GM18867 (cell line): ENCODE measurements around the gene FNDC1.

ENCODE experiments used
- ATAC-seq: cut with Tn5 transposase; IDR thresholded peaks from one replicate; pipeline ENCODE4 v1.9.1; 2021; ENCODE audit warnings: mild to moderate bottlenecking, moderate library complexity; ENCODE audit not compliant: unreplicated experiment

Gene FNDC1

DNA sequence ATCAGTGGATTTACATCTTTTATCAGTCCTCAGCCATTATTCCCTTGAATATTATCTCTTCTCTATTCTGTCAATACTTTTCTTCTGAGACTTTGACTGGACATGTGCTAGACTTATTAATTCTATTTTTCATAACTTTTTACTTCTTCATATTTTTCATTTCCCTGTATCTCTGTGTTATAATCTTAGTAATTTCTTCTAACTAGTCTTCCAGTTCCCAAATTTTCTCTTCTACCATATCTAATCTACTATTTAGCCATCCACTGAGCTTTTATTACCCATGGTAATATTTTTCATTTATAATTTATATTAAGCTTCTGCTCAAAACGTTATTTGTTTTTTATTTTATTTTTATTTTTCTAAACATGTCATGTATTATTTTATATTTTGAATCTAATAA, 13.1 kb upstream of the FNDC1 start:
- no peak for ATAC-seq

- no peak for ATAC-seq
These were observed 11.8 kb upstream of the FNDC1 start for GRCh38 chr6:159157431-159157830.

- ATAC-seq: no peak
These were observed 7.4 kb upstream of the FNDC1 start for GRCh38 chr6:159161839-159162238.

- no peak for ATAC-seq
These were observed 5.3 kb upstream of the FNDC1 start for GRCh38 chr6:159163901-159164370.

GRCh38 chr6:159168536-159169192, 536 bp upstream of the FNDC1 start:
- no peak for ATAC-seq

- peak; percentile 19 for ATAC-seq
These were observed 545 bp downstream of the FNDC1 start for GRCh38 chr6:159169557-159170332.

DNA sequence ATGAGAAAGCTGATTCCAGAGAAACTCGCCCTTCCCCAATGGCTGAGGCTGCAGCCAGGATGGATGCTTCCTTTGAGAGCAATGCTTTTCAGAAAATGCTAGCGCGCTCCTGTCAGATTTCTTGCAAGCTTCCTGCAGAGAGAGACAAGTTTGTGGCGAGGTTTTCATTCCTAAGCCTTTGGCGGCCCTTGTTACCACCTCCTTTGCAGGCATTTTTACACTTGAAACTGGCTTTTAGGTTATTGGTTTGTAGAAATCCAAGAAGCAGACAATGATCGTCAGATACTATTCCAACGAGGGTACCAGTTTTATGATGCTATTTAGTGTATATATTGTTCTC, 1.1 kb downstream of the FNDC1 start:
- no peak for ATAC-seq

DNA sequence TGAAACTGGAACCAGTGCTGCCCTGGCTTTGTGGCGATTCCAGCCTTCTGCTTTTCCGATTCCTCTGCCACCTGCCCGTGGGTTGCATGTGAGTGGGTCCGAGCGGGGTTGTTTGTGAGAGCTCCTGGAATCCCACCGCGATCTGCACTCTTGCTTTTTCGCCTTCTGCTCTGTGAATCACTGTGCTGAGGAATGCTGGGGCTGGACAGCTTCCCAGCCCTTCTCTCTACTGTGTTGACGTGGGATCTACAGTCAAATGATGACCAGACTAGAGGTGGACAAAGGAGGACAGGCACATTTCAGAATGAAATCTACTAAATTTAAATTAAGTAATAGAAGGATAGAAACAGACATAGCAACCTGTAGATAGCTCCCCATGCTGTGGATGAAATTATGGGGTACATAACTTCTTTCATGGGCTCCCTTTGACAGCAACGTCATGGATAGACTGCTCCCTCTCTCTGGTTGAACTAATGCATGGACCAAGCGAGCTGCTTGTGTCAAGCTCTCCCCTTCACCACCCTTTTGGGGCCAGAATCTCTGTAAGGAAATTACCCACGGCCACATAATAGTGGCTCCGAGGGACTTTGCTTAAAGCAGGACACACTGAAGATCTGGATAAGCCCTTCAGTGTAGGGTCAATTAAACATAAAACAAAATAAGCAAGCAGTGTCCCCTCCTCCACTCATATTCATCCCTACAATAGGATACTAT, 2.0 kb downstream of the FNDC1 start:
- no peak for ATAC-seq

DNA sequence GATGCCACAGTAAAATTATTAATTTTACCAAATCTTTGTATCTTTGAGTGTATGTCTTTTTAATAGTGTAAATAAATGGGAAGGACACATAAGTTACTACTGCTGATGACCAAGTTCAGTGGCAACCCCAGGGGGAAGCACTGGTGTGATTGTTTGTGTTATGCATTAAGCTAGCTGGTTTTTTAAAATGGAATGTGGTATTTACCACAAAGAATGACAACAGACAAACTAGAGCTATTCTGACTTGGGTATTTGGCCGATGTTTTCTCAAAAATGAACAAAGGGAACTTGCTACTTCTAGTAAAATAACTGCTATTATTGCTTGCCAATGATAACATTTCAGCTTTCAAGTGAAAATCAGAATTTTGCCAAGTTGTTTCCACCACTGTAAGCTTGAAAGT, 2.9 kb downstream of the FNDC1 start:
- ATAC-seq: no peak

DNA sequence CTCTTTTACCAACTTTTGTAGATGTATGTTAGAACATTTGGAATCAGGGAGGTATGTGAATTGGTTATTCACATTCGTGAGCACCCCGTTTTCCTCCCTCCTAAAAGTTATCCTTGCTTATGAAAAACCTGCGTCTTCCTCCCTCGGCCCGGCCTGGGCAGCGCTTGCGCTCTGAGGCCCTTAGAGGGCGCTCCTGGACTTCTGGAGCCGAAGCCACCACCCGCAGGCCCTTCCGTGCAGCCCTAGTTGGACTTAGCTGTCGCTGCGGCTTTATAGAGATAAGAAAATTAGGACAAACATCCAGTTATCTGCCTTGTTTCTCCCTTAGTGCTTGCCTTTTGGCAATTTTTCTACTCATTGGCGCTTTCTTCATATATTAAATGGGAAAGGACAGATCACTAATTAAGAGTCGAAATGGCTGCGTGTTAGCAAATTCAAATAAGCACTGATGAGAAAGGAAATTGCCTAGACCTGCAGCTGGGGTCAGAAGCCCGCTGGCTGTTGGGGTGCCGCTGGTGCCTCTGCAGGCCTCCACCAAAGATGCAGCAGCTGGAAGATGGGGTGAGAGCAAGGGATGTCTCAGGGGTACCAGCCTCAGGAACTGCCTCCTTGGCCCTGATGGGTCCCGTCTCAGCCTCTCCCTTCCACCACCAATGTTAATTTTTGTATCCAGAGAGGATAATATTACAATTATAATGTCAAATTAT, 5.2 kb downstream of the FNDC1 start:
- ATAC-seq: peak; percentile 90

DNA sequence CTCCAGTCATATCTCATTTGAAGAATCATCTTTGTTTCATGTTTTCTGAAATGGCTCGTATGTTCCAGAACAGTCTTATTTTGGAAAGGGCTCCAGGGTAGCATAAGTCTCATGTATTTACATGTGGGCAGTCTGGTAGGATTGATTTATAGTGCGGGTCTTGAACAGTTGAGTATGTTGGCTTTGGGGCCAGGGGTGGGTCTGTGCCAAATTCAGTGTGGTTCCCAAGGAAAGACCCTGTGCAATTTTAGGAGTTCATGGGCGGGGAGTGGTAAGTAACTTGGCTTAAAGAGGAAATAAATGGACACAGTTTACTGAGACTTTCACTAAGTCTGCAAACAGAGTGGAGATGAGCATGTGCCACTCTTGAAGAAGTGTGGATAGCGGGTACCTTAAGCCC, 7.7 kb downstream of the FNDC1 start:
- no peak for ATAC-seq

DNA sequence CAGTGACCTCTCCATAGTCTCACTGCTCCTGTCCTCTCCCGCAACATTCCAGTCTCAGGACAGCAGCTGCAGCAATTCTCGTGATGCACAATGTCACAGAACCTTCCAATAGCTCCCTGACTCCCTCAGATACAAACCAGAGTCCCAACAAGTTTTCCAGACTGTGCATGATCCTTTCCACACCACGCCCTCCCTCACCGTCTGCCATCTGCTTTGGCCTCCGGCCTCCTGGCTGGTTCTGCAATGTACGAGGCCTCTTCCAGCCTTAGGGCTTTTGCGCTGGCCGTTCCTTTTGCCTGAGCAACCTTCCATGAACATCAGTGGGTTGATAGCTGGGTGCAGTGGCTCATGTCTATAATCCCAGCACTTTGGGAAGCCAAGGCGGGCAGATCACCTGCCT, 9.6 kb downstream of the FNDC1 start:
- no peak for ATAC-seq

- no peak for ATAC-seq
These were observed 10.8 kb downstream of the FNDC1 start for GRCh38 chr6:159180001-159180400.

GRCh38 chr6:159181914-159182313, 12.7 kb downstream of the FNDC1 start:
- ATAC-seq: no peak

DNA sequence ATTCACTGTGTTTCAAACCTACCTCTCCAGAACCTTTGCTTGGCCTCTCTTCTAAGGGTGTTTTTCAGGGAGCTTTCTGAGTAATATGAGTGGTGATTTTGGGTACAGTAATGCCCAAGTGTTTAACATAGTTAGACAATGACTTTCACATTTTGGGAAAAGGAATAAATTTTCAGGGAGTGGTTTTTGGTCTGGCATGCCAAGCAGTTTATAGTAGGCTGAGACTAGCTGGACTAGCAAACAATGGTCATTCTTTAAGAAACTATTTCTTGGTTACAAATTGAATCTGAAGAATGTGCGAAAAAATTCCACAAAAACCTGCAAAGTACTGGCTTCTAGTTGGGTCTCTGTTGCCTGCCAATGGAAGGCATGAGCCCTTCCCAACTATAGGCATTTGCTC, 15.4 kb downstream of the FNDC1 start:
- no peak for ATAC-seq

DNA sequence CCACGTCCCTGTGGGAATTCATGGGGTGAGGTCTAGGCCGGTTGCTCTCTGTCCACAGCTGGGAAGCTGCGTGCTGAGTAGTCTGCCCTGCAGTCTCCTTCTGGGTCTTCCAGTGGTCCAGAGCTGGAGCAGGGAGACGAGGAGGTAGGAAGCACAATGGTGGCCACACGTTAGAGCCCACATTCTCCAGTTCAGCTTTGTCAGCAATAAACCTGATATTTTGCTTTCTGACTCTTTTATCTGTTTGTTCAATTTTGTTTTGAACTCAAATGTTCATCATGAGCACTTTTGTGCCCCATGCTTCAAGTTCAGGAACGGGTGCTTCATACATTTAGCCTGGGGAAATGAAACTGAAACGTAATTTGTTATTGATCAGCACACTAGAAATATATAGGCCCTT, 21.3 kb downstream of the FNDC1 start:
- ATAC-seq: no peak

GRCh38 chr6:159193923-159194322, 24.7 kb downstream of the FNDC1 start:
- no peak for ATAC-seq

DNA sequence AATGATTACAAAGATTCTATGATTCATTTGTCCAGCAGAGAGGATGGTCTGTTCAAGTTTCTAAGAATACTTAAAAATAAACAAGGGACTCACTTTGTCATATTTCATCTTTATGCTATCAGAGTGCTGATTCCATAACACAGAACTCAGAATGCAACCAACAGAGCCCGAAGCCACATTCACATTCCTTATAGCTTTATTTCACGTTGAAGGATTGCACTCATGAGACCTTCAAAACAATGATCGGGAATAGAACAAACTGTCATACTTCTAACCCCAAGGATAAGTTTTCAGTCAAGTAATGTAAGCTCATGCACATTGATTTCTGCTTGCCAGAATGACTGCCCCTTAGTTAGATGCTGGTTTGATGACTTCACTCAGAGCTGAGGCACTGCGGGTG, 25.2 kb downstream of the FNDC1 start:
- no peak for ATAC-seq

DNA sequence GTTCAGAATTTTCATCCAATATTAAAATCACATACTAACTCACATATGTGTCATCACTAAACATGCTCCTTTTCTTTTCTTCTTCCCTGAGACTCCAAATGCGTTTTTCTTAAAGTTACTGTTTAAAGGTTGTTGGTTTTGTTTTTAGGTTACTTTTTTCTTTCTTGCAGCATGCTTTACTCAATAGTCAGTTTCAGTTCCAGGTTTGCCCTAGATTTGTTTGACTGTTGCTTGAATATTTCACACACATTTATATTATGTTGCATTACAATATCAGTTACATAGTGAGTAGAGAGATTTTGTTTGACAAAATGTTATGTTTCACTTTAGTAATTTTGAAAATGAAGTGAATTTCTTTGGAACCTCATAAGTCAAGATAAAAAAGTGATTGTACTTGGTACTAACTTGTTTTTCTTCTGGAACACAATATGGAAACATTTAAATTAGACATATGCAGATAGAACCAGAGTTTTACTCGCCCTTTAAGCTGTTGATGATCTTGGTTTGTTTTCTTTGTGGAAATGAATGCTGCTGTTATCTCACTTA, 27.3 kb downstream of the FNDC1 start:
- ATAC-seq: no peak

GRCh38 chr6:159197251-159197650, 28.1 kb downstream of the FNDC1 start:
- ATAC-seq: no peak

- no peak for ATAC-seq
These were observed 32.1 kb downstream of the FNDC1 start for GRCh38 chr6:159201336-159201735.
